Measurements from ENCODE around the gene FLG. TPM values are rescaled to one million over a fixed set of nuclear protein-coding genes. Genes with fewer than 3 reads are reported as not detected.
"Not testable (repeated sequence)": the region's sequence is repeated elsewhere in the genome, so short reads cannot be mapped to it uniquely, and the experiment has no call there.

FLG gene
- total RNA-seq, 1 donor from 2014 or later: not detected

GRCh38 chr1:152309955-152310354, 15.1 kb downstream of the FLG start:
- Mint-ChIP-seq H3K4me1 (ENCODE audit: low read depth, unreplicated experiment) (no peaks in the 10 kb centered on the region), H3K27ac (ENCODE audit: unreplicated experiment) (no peak overlapping the region), H3K27me3 (ENCODE audit: unreplicated experiment) (peaks cover 27% of the 10 kb centered on the region), H3K36me3 (ENCODE audit: unreplicated experiment) (peaks cover 67% of the 10 kb centered on the region), H3K4me3 (ENCODE audit: unreplicated experiment) (no peak overlapping the region), H3K9me3 (ENCODE audit: unreplicated experiment) (peaks cover 30% of the 10 kb centered on the region)
- no peak for DNase-seq
- no peak for TF ChIP-seq CTCF (IDR thresholded peaks at IDR 0.05; ENCODE audit: partially characterized antibody, unreplicated experiment)

GRCh38 chr1:152309320-152309901, 15.6 kb downstream of the FLG start:
- not testable (repeated sequence) for H3K4me1 Mint-ChIP-seq (ENCODE audit: low read depth, unreplicated experiment); H3K27ac Mint-ChIP-seq (ENCODE audit: unreplicated experiment); DNase-seq; H3K4me3 Mint-ChIP-seq (ENCODE audit: unreplicated experiment)
- Mint-ChIP-seq H3K9me3 (ENCODE audit: unreplicated experiment) (peaks cover 35% of the 10 kb centered on the region), H3K36me3 (ENCODE audit: unreplicated experiment) (peaks cover 71% of the 10 kb centered on the region), H3K27me3 (ENCODE audit: unreplicated experiment) (peaks cover 32% of the 10 kb centered on the region)

- not testable (repeated sequence) for DNase-seq; H3K27ac Mint-ChIP-seq (ENCODE audit: unreplicated experiment); H3K4me3 Mint-ChIP-seq (ENCODE audit: unreplicated experiment); H3K4me1 Mint-ChIP-seq (ENCODE audit: low read depth, unreplicated experiment)
- Mint-ChIP-seq H3K36me3 (ENCODE audit: unreplicated experiment) (peaks cover 65% of the 10 kb centered on the region), H3K9me3 (ENCODE audit: unreplicated experiment) (peaks cover 31% of the 10 kb centered on the region), H3K27me3 (ENCODE audit: unreplicated experiment) (peaks cover 33% of the 10 kb centered on the region)
These were observed 16.3 kb downstream of the FLG start for GRCh38 chr1:152308758-152309157.

GRCh38 chr1:152307970-152308369, 17.1 kb downstream of the FLG start:
- Mint-ChIP-seq H3K9me3 (ENCODE audit: unreplicated experiment) (peaks cover 31% of the 10 kb centered on the region), H3K36me3 (ENCODE audit: unreplicated experiment) (peaks cover 59% of the 10 kb centered on the region), H3K27me3 (ENCODE audit: unreplicated experiment) (peaks cover 32% of the 10 kb centered on the region)
- H3K4me3 Mint-ChIP-seq (ENCODE audit: unreplicated experiment); DNase-seq; H3K27ac Mint-ChIP-seq (ENCODE audit: unreplicated experiment); H3K4me1 Mint-ChIP-seq (ENCODE audit: low read depth, unreplicated experiment): not testable (repeated sequence)

GRCh38 chr1:152306123-152306522, 18.9 kb downstream of the FLG start:
- not testable (repeated sequence) for H3K27ac Mint-ChIP-seq (ENCODE audit: unreplicated experiment); H3K4me1 Mint-ChIP-seq (ENCODE audit: low read depth, unreplicated experiment); H3K4me3 Mint-ChIP-seq (ENCODE audit: unreplicated experiment); DNase-seq
- H3K27me3 Mint-ChIP-seq (ENCODE audit: unreplicated experiment): peaks cover 30% of the 10 kb centered on the region
- H3K36me3 Mint-ChIP-seq (ENCODE audit: unreplicated experiment): peaks cover 46% of the 10 kb centered on the region
- H3K9me3 Mint-ChIP-seq (ENCODE audit: unreplicated experiment): peaks cover 31% of the 10 kb centered on the region

GRCh38 chr1:152304773-152305172, 20.3 kb downstream of the FLG start:
- DNase-seq; H3K4me1 Mint-ChIP-seq (ENCODE audit: low read depth, unreplicated experiment); H3K27ac Mint-ChIP-seq (ENCODE audit: unreplicated experiment); H3K4me3 Mint-ChIP-seq (ENCODE audit: unreplicated experiment): not testable (repeated sequence)
- Mint-ChIP-seq H3K27me3 (ENCODE audit: unreplicated experiment) (peaks cover 24% of the 10 kb centered on the region), H3K9me3 (ENCODE audit: unreplicated experiment) (peaks cover 21% of the 10 kb centered on the region), H3K36me3 (ENCODE audit: unreplicated experiment) (peaks cover 32% of the 10 kb centered on the region)

GRCh38 chr1:152303139-152303872, 21.7 kb downstream of the FLG start:
- H3K4me3 Mint-ChIP-seq (ENCODE audit: unreplicated experiment); H3K4me1 Mint-ChIP-seq (ENCODE audit: low read depth, unreplicated experiment); DNase-seq; H3K27ac Mint-ChIP-seq (ENCODE audit: unreplicated experiment): not testable (repeated sequence)
- Mint-ChIP-seq H3K9me3 (ENCODE audit: unreplicated experiment) (peaks cover 12% of the 10 kb centered on the region), H3K27me3 (ENCODE audit: unreplicated experiment) (peaks cover 17% of the 10 kb centered on the region), H3K36me3 (ENCODE audit: unreplicated experiment) (peaks cover 18% of the 10 kb centered on the region)

- H3K36me3 Mint-ChIP-seq (ENCODE audit: unreplicated experiment); H3K27me3 Mint-ChIP-seq (ENCODE audit: unreplicated experiment); H3K9me3 Mint-ChIP-seq (ENCODE audit: unreplicated experiment); H3K27ac Mint-ChIP-seq (ENCODE audit: unreplicated experiment); DNase-seq; H3K4me3 Mint-ChIP-seq (ENCODE audit: unreplicated experiment); H3K4me1 Mint-ChIP-seq (ENCODE audit: low read depth, unreplicated experiment): not testable (repeated sequence)
These were observed 68.6 kb downstream of the FLG start for GRCh38 chr1:152256394-152256793.

Other genes with a start within 250 kb of the FLG start
- gene TCHHL1, start 236.2 kb downstream of the FLG start, total RNA-seq (ENCODE audit: unreplicated experiment): not detected
- gene TCHH, start 209.8 kb downstream of the FLG start, total RNA-seq (ENCODE audit: unreplicated experiment): 0.49 TPM
- gene RPTN, start 166.0 kb downstream of the FLG start, total RNA-seq (ENCODE audit: unreplicated experiment): not detected
- not detected for gene HRNR, start 101.0 kb downstream of the FLG start, total RNA-seq (ENCODE audit: unreplicated experiment)
- gene FLG2, start 34.8 kb upstream of the FLG start, total RNA-seq (ENCODE audit: unreplicated experiment): not detected
- not detected for gene CRNN, start 89.0 kb upstream of the FLG start, total RNA-seq (ENCODE audit: unreplicated experiment)
- not detected for gene LCE5A, start 185.6 kb upstream of the FLG start, total RNA-seq (ENCODE audit: unreplicated experiment)
- not detected for gene CRCT1, start 189.2 kb upstream of the FLG start, total RNA-seq (ENCODE audit: unreplicated experiment)
- gene LCE3E, start 241.5 kb upstream of the FLG start, total RNA-seq (ENCODE audit: unreplicated experiment): not detected